Stimulated activated CD8-positive, alpha-beta memory T cell treated with anti-CD3 and anti-CD28 coated beads, Interleukin-7, amount 100 ng/mL, for 1 hour (primary cell): ENCODE data around the gene RAD23A.
A peak's percentile ranks its signal among the peaks of the same experiment; 100 is the strongest.
"Not testable (repeated sequence)": the region's sequence is repeated elsewhere in the genome, so short reads cannot be mapped to it uniquely, and the experiment has no call there.

Experiments
- DNase-seq, 2 donors: peaks; one replicate each; pipeline ENCODE4 v3.0.0-alpha.2; 2020; ENCODE audit warnings: low read depth in 2 of 2

Gene RAD23A

GRCh38 chr19:12937927-12938778, 7.5 kb upstream of the RAD23A start, which contains the start of gene CALR:
Gene CALR, plus strand, starts transcription at chr19:12938609. Its CDS starts 71 bp downstream, at chr19:12938680.
- peak; percentile 95 to 98 for DNase-seq

- no peak for DNase-seq
Measured at GRCh38 chr19:12938779-12939601, 6.7 kb upstream of the RAD23A start.

GRCh38 chr19:12939975-12940423, 5.7 kb upstream of the RAD23A start:
- DNase-seq, result no peak

GRCh38 chr19:12940897-12941296, 4.8 kb upstream of the RAD23A start:
- DNase-seq, result no peak

GRCh38 chr19:12943437-12944044, 2.1 kb upstream of the RAD23A start:
- no peak for DNase-seq

GRCh38 chr19:12944104-12944674, 1.5 kb upstream of the RAD23A start:
- no peak for DNase-seq

- no peak for DNase-seq
Measured at GRCh38 chr19:12946092-12946721, 545 bp downstream of the RAD23A start.

- no peak for DNase-seq
Measured at GRCh38 chr19:12946731-12947496, 1.3 kb downstream of the RAD23A start.

GRCh38 chr19:12947702-12948611, 2.3 kb downstream of the RAD23A start:
- DNase-seq, result no peak

GRCh38 chr19:12948612-12949362, 3.1 kb downstream of the RAD23A start:
- DNase-seq, result no peak

GRCh38 chr19:12949363-12950283, 4.0 kb downstream of the RAD23A start:
- no peak for DNase-seq

GRCh38 chr19:12952050-12952449, 6.4 kb downstream of the RAD23A start:
- DNase-seq, result not testable (repeated sequence)

GRCh38 chr19:12952488-12953137, 7.0 kb downstream of the RAD23A start:
- DNase-seq, result no peak

- DNase-seq, result no peak
Measured at GRCh38 chr19:12953138-12953798, 7.6 kb downstream of the RAD23A start.

- DNase-seq, result no peak
Measured at GRCh38 chr19:12953799-12954611, 8.3 kb downstream of the RAD23A start.

- DNase-seq, result no peak
Measured at GRCh38 chr19:12954612-12954962, 8.9 kb downstream of the RAD23A start.
